BJ (cell line): ENCODE results near the gene ANKRD55. TPM values are rescaled to one million over a fixed set of nuclear protein-coding genes. Genes with fewer than 3 reads are reported as not detected.

Source experiments
- CTCF ChIA-PET: fragments of 350-600 bp; formaldehyde crosslinking; extraction: SDS; loops from one replicate; lab custom pipeline; 2021; ENCODE audit warnings: antibody characterized with exemption, inconsistent platforms; lab: Yijun Ruan, JAX
- POLR2A ChIA-PET: fragments of 300-600 bp; sonication (Branson Sonifier 250); formaldehyde crosslinking; extraction: SDS; loops from one replicate; lab custom pipeline; 2021; ENCODE audit warnings: antibody characterized with exemption; lab: Charles Lee
- DNase-seq: peaks from one replicate; pipeline ENCODE4 v3.0.0-alpha.2; 2011; ENCODE audit warnings: low read depth
- H3K27me3 ChIP-seq: 2 replicates; pipeline ENCODE4 v1.6.0; 2011; ENCODE audit warnings: low read length; ENCODE audit not compliant: control insufficient read depth, insufficient read depth
- H3K36me3 ChIP-seq: 2 replicates; pipeline ENCODE4 v1.5.1; 2011; ENCODE audit warnings: low read length; ENCODE audit not compliant: control insufficient read depth, insufficient read depth
- H3K4me3 ChIP-seq: 2 replicates; pipeline ENCODE4 v1.5.1; 2011; ENCODE audit warnings: low read depth, mild to moderate bottlenecking, control low read depth, low read length
- CTCF ChIP-seq: IDR thresholded peaks from 2 replicates; pipeline ENCODE4 v1.5.1; 2011; ENCODE audit warnings: low read depth, mild to moderate bottlenecking, control low read depth, inconsistent platforms, low read length, moderate library complexity; ENCODE audit not compliant: insufficient read depth
- polyA plus RNA-seq: library from polyadenylated mRNA; depleted of rRNA; stranded (reverse); fragments of >200 nt; gene quantifications from 2 replicates; pipeline ENCODE4 v1.2.3, GENCODE V29; 2011

The ANKRD55 gene
- polyA plus RNA-seq, 1 experiment, result not detected

GRCh38 chr5:56110646-56111403 is 122.3 kb downstream of the ANKRD55 start:
- POLR2A ChIA-PET, result no interaction called here
- CTCF ChIA-PET, result interaction anchor here (1.8 kb wide), 1 partner anchor 10 kb away, joined by 5 read pairs; no protein-coding TSS in a partner anchor
- Histone ChIP-seq H3K27me3 (no peaks in the 10 kb centered on the region), H3K4me3 (no peak overlapping the region), H3K36me3 (no peaks in the 10 kb centered on the region)
- DNase-seq, result no peak
- no peak for TF ChIP-seq CTCF

- POLR2A ChIA-PET, result no interaction called here
- no peak for DNase-seq
- no peak for TF ChIP-seq CTCF
- Histone ChIP-seq H3K36me3 (no peaks in the 10 kb centered on the region), H3K27me3 (no peaks in the 10 kb centered on the region), H3K4me3 (no peak overlapping the region)
- CTCF ChIA-PET, result no interaction called here
These were observed 124.9 kb downstream of the ANKRD55 start for GRCh38 chr5:56108246-56108645.

- Histone ChIP-seq H3K27me3 (no peaks in the 10 kb centered on the region), H3K4me3 (no peak overlapping the region), H3K36me3 (no peaks in the 10 kb centered on the region)
- no peak for TF ChIP-seq CTCF
- ChIA-PET POLR2A (interaction anchor here (0.6 kb wide), 1 partner anchor 44 kb away, joined by 31 read pairs; no protein-coding TSS in a partner anchor), CTCF (interaction anchor here (1.1 kb wide), 1 partner anchor 95 kb away, joined by 3 read pairs; no protein-coding TSS in a partner anchor)
- no peak for DNase-seq
These were observed 126.3 kb downstream of the ANKRD55 start for GRCh38 chr5:56106837-56107236.

- ChIA-PET POLR2A (interaction anchor here (0.5 kb wide), 1 partner anchor 16 kb away, joined by 3 read pairs; no protein-coding TSS in a partner anchor), CTCF (interaction anchor here (0.9 kb wide), 1 partner anchor 53 kb away, joined by 3 read pairs; no protein-coding TSS in a partner anchor)
These were observed 127.4 kb downstream of the ANKRD55 start for GRCh38 chr5:56105511-56106291.

More at GRCh38 chr5:56105511-56106291, 127.4 kb downstream of the ANKRD55 start:
- no peak for TF ChIP-seq CTCF
- Histone ChIP-seq H3K27me3 (no peaks in the 10 kb centered on the region), H3K4me3 (no peak overlapping the region), H3K36me3 (no peaks in the 10 kb centered on the region)
- no peak for DNase-seq
